ENCODE results near the gene POLD2. TPM values are rescaled to one million over a fixed set of nuclear protein-coding genes. Genes with fewer than 3 reads are reported as not detected.
A peak's percentile ranks its signal among the peaks of the same experiment; 100 is the strongest.

The POLD2 gene
- total RNA-seq, 1 experiment from 2014 or later = 179 TPM

- intact Hi-C loops (cut with micrococcal nuclease) = loop anchor here (1.0 kb wide), 2 partner anchors 124 to 128 kb away; partner anchors contain the start of gene YKT6
- Mint-ChIP-seq H3K4me3 (ENCODE audit: unreplicated experiment) (peak overlapping the region; percentile 54), H3K27me3 (ENCODE audit: insufficient read depth, unreplicated experiment) (no peaks in the 10 kb centered on the region), H3K9me3 (ENCODE audit: unreplicated experiment) (no peaks in the 10 kb centered on the region), H3K27ac (ENCODE audit: low read depth, unreplicated experiment) (peak overlapping the region; percentile 42), H3K4me1 (ENCODE audit: insufficient read depth, unreplicated experiment) (peaks cover 37% of the 10 kb centered on the region), H3K36me3 (ENCODE audit: insufficient read depth, unreplicated experiment) (peaks cover 60% of the 10 kb centered on the region)
- ChIA-PET POLR2A (interaction anchor here (0.7 to 2.4 kb wide), 10 partner anchors 8 to 128 kb away, joined by 3 to 13 read pairs (median 5); partner anchors contain the start of genes DBNL and POLD2), CTCF (interaction anchor here (0.6 to 2.0 kb wide), 6 partner anchors 9 to 968 kb away, joined by 3 to 6 read pairs (median 4); partner anchors contain the start of gene YKT6)
- no peak for DNase-seq (ENCODE audit: unreplicated experiment)
- no TSS peak for BruUV-seq (replicated peaks)
- TF ChIP-seq CTCF (IDR thresholded peaks at IDR 0.05; ENCODE audit: unreplicated experiment) = no peak
These were observed 51.5 kb downstream of the POLD2 start for GRCh38 chr7:44071726-44072363.

- H3K27me3 Mint-ChIP-seq (ENCODE audit: insufficient read depth, unreplicated experiment) = no peaks in the 10 kb centered on the region
- H3K4me3 Mint-ChIP-seq (ENCODE audit: unreplicated experiment) = no peak overlapping the region
- BruUV-seq (replicated peaks) = no TSS peak
- no peak for DNase-seq (ENCODE audit: unreplicated experiment)
- POLR2A ChIA-PET = interaction anchor here (0.6 to 2.4 kb wide), 9 partner anchors 11 to 934 kb away, joined by 3 to 13 read pairs (median 5); partner anchors contain the start of gene DBNL
- no peak for TF ChIP-seq CTCF (IDR thresholded peaks at IDR 0.05; ENCODE audit: unreplicated experiment)
- CTCF ChIA-PET = interaction anchor here (1.2 kb wide), 1 partner anchor 54 kb away, joined by 3 read pairs; no protein-coding TSS in a partner anchor
- no peak overlapping the region for H3K27ac Mint-ChIP-seq (ENCODE audit: low read depth, unreplicated experiment)
- intact Hi-C loops (cut with micrococcal nuclease) = no loop called here
- H3K4me1 Mint-ChIP-seq (ENCODE audit: insufficient read depth, unreplicated experiment) = peaks cover 29% of the 10 kb centered on the region
- peaks cover 48% of the 10 kb centered on the region for H3K36me3 Mint-ChIP-seq (ENCODE audit: insufficient read depth, unreplicated experiment)
- no peaks in the 10 kb centered on the region for H3K9me3 Mint-ChIP-seq (ENCODE audit: unreplicated experiment)
These were observed 55.3 kb downstream of the POLD2 start for GRCh38 chr7:44068054-44068453.

- no peak for TF ChIP-seq CTCF (IDR thresholded peaks at IDR 0.05; ENCODE audit: unreplicated experiment)
- DNase-seq (ENCODE audit: unreplicated experiment) = no peak
- Mint-ChIP-seq H3K27ac (ENCODE audit: low read depth, unreplicated experiment) (no peak overlapping the region), H3K27me3 (ENCODE audit: insufficient read depth, unreplicated experiment) (no peaks in the 10 kb centered on the region), H3K36me3 (ENCODE audit: insufficient read depth, unreplicated experiment) (peaks cover 43% of the 10 kb centered on the region), H3K4me3 (ENCODE audit: unreplicated experiment) (no peak overlapping the region), H3K4me1 (ENCODE audit: insufficient read depth, unreplicated experiment) (peaks cover 22% of the 10 kb centered on the region), H3K9me3 (ENCODE audit: unreplicated experiment) (no peaks in the 10 kb centered on the region)
- CTCF ChIA-PET = interaction anchor here (0.7 to 1.2 kb wide), 2 partner anchors 55 to 512 kb away, joined by 3 to 4 read pairs; no protein-coding TSS in a partner anchor
- intact Hi-C loops (cut with micrococcal nuclease) = no loop called here
- no TSS peak for BruUV-seq (replicated peaks)
- POLR2A ChIA-PET = interaction anchor here (0.6 to 4.1 kb wide), 9 partner anchors 10 to 934 kb away, joined by 3 to 24 read pairs (median 5); partner anchors contain the start of gene DBNL
These were observed 56.0 kb downstream of the POLD2 start for GRCh38 chr7:44067064-44067951.
